Neural progenitor cell (in vitro differentiated cells): ENCODE data around the gene FSTL4. TPM values are rescaled to one million over a fixed set of nuclear protein-coding genes. Genes with fewer than 3 reads are reported as not detected.

Source experiments
- DNase-seq: peaks from one replicate; pipeline ENCODE4 v3.0.0-alpha.2; 2016; ENCODE audit warnings: low spot score
- H2AFZ ChIP-seq: fragments of 200-600 bp; sonication (generic); replicated peaks from 2 replicates; pipeline ENCODE4 v1.6.1; 2016; ENCODE audit warnings: antibody characterized with exemption
- H3F3A ChIP-seq: fragments of 200-600 bp; sonication (generic); 2 replicates; pipeline ENCODE4 v1.6.1; 2016; ENCODE audit warnings: antibody characterized with exemption, low read depth
- H3K27ac ChIP-seq: fragments of 200-600 bp; sonication (generic); 2 replicates; pipeline ENCODE4 v1.5.1; 2016; ENCODE audit warnings: mild to moderate bottlenecking
- H3K27me3 ChIP-seq: fragments of 200-600 bp; sonication (generic); 2 replicates; pipeline ENCODE4 v1.6.1; 2016; ENCODE audit warnings: mild to moderate bottlenecking, moderate library complexity
- H3K36me3 ChIP-seq: fragments of 200-600 bp; sonication (generic); 2 replicates; pipeline ENCODE4 v1.5.1; 2016
- H3K4me1 ChIP-seq: fragments of 200-600 bp; sonication (generic); 2 replicates; pipeline ENCODE4 v1.6.1; 2016; ENCODE audit warnings: mixed run types
- H3K4me2 ChIP-seq: fragments of 200-600 bp; sonication (generic); 2 replicates; pipeline ENCODE4 v1.6.1; 2016
- H3K4me3 ChIP-seq: fragments of 200-600 bp; sonication (generic); 2 replicates; pipeline ENCODE4 v1.5.1; 2016
- H3K79me2 ChIP-seq: fragments of 200-600 bp; sonication (generic); 2 replicates; pipeline ENCODE4 v1.6.1; 2016; ENCODE audit warnings: low read depth
- H3K9ac ChIP-seq: fragments of 200-600 bp; sonication (generic); 2 replicates; pipeline ENCODE4 v1.6.1; 2016
- H3K9me3 ChIP-seq: fragments of 200-600 bp; sonication (generic); 2 replicates; pipeline ENCODE4 v1.5.1; 2016; ENCODE audit warnings: low read depth
- H4K20me1 ChIP-seq: fragments of 200-600 bp; sonication (generic); 2 replicates; pipeline ENCODE4 v1.6.1; 2016; ENCODE audit warnings: low read depth
- H3K27ac Mint-ChIP-seq: 3 replicates; pipeline ENCODE4 v1.8.0; 2021; ENCODE audit warnings: mixed read lengths
- H3K27me3 Mint-ChIP-seq: 2 replicates; pipeline ENCODE4 v1.8.0; 2022; ENCODE audit warnings: low read depth, mild to moderate bottlenecking, inconsistent platforms, moderate library complexity, mixed read lengths; ENCODE audit not compliant: insufficient read depth
- H3K36me3 Mint-ChIP-seq: 3 replicates; pipeline ENCODE4 v1.8.0; 2021; ENCODE audit warnings: mixed read lengths
- H3K4me1 Mint-ChIP-seq: 3 replicates; pipeline ENCODE4 v1.8.0; 2021; ENCODE audit warnings: mixed read lengths
- H3K4me3 Mint-ChIP-seq: 3 replicates; pipeline ENCODE4 v1.8.0; 2021; ENCODE audit warnings: mild to moderate bottlenecking, moderate library complexity, mixed read lengths
- H3K9me3 Mint-ChIP-seq: 3 replicates; pipeline ENCODE4 v1.8.0; 2020; ENCODE audit warnings: mixed read lengths
- EZH2 ChIP-seq: fragments of 200-600 bp; sonication (generic); IDR thresholded peaks from 2 replicates; pipeline ENCODE4 v1.6.1; 2017; ENCODE audit warnings: antibody characterized with exemption, mild to moderate bottlenecking, moderate library complexity
- EZH2phosphoT487 ChIP-seq: fragments of 200-600 bp; sonication (generic); IDR thresholded peaks from 2 replicates; pipeline ENCODE4 v1.6.1; 2017; ENCODE audit warnings: antibody characterized with exemption
- total RNA-seq: library from RNA; depleted of rRNA; stranded (reverse); fragments of >200 nt; gene quantifications from 2 replicates; pipeline ENCODE4 v1.2.3, GENCODE V29; 2015; ENCODE audit warnings: low replicate concordance
- TF ChIP-seq, protein P1 (sequence below): fragments of 200-600 bp; sonication (generic); IDR thresholded peaks from 2 replicates; pipeline ENCODE4 v1.5.1; 2017; ENCODE audit warnings: antibody characterized with exemption, mild to moderate bottlenecking

The FSTL4 gene
- total RNA-seq, 1 donor from 2014 or later: 0.95 TPM

DNA sequence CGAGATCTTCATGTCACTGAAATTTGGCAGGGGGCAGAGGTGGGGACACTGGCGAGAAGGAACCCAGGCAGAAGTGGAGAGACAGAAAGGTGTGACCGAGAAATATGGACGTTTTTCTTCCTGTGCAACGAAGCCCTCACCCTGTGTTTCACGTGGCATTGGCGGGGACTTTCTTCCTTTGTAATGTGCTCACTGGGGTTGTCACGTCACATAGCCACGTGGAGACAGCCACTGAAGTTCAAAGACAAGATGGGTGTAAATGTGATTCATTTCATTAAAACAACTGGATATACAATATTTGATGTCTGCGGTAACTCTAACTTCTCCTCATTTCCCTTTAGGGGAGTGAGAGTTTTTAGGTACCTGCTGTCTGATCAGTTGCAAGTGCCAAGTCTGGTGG lies 225.7 kb downstream of the FSTL4 start:
- no peaks in the 10 kb centered on the region for H4K20me1 ChIP-seq
- no peak overlapping the region for H3K9ac ChIP-seq
- TF ChIP-seq EZH2: no peak
- TF ChIP-seq EZH2phosphoT487: no peak
- TF ChIP-seq, protein P1, sequence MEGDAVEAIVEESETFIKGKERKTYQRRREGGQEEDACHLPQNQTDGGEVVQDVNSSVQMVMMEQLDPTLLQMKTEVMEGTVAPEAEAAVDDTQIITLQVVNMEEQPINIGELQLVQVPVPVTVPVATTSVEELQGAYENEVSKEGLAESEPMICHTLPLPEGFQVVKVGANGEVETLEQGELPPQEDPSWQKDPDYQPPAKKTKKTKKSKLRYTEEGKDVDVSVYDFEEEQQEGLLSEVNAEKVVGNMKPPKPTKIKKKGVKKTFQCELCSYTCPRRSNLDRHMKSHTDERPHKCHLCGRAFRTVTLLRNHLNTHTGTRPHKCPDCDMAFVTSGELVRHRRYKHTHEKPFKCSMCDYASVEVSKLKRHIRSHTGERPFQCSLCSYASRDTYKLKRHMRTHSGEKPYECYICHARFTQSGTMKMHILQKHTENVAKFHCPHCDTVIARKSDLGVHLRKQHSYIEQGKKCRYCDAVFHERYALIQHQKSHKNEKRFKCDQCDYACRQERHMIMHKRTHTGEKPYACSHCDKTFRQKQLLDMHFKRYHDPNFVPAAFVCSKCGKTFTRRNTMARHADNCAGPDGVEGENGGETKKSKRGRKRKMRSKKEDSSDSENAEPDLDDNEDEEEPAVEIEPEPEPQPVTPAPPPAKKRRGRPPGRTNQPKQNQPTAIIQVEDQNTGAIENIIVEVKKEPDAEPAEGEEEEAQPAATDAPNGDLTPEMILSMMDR: no peak
- H3K4me2 ChIP-seq: no peak overlapping the region
- no peaks in the 10 kb centered on the region for H3K9me3 ChIP-seq
- Mint-ChIP-seq H3K27ac (no peak overlapping the region), H3K36me3 (no peaks in the 10 kb centered on the region), H3K4me3 (no peak overlapping the region), H3K27me3 (peaks cover 3% of the 10 kb centered on the region), H3K4me1 (peaks cover 26% of the 10 kb centered on the region), H3K9me3 (no peaks in the 10 kb centered on the region)
- no peak for DNase-seq
- H3K27ac ChIP-seq: no peak overlapping the region
- H3K36me3 ChIP-seq: no peaks in the 10 kb centered on the region
- no peaks in the 10 kb centered on the region for H3K27me3 ChIP-seq
- H2AFZ ChIP-seq: no peak overlapping the region
- no peak overlapping the region for H3K4me3 ChIP-seq
- peaks cover 14% of the 10 kb centered on the region for H3F3A ChIP-seq
- H3K79me2 ChIP-seq: no peaks in the 10 kb centered on the region
- peaks cover 15% of the 10 kb centered on the region for H3K4me1 ChIP-seq

GRCh38 chr5:133385346-133385745 lies 227.0 kb downstream of the FSTL4 start:
- Histone ChIP-seq H3F3A (peaks cover 14% of the 10 kb centered on the region), H3K4me1 (peaks cover 15% of the 10 kb centered on the region), H3K79me2 (no peaks in the 10 kb centered on the region), H2AFZ (no peak overlapping the region), H3K4me2 (no peak overlapping the region), H3K36me3 (no peaks in the 10 kb centered on the region), H3K27ac (no peak overlapping the region), H4K20me1 (no peaks in the 10 kb centered on the region), H3K27me3 (no peaks in the 10 kb centered on the region), H3K4me3 (no peak overlapping the region), H3K9me3 (no peaks in the 10 kb centered on the region), H3K9ac (no peak overlapping the region)
- Mint-ChIP-seq H3K4me3 (no peak overlapping the region), H3K27me3 (peaks cover 3% of the 10 kb centered on the region), H3K36me3 (no peaks in the 10 kb centered on the region), H3K9me3 (no peaks in the 10 kb centered on the region), H3K4me1 (peaks cover 26% of the 10 kb centered on the region), H3K27ac (no peak overlapping the region)
- TF ChIP-seq, protein P1: no peak
- TF ChIP-seq EZH2phosphoT487: no peak
- TF ChIP-seq EZH2: no peak
- no peak for DNase-seq

DNA sequence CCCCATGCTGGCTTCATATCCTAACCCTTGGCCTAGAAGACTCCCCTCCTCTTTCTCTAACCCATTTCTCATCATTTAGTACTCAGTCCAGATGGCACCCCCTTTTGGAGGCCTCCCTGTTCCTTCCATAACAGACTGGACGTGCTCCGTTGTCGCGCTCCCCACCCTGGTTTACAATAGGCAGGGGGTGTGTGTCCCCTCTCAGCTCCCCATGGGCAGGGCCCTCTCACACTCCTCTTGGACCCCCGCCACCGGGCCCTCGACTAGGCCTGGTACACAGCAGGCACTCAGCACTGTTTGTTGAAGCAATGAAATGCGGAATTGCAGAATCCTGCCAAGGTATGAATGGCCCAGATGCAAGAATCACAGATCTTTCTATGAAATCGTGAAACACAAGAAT lies 227.4 kb downstream of the FSTL4 start:
- peak overlapping the region; percentile 62 for H3K27ac Mint-ChIP-seq

GRCh38 chr5:133384120-133384855 lies 228.1 kb downstream of the FSTL4 start:
- DNase-seq: no peak
- Histone ChIP-seq H2AFZ (no peak overlapping the region), H3K4me1 (peaks cover 15% of the 10 kb centered on the region), H3K27me3 (no peaks in the 10 kb centered on the region), H3K4me3 (no peak overlapping the region), H3K9ac (no peak overlapping the region), H3K79me2 (no peaks in the 10 kb centered on the region), H4K20me1 (no peaks in the 10 kb centered on the region), H3K27ac (no peak overlapping the region), H3F3A (peaks cover 14% of the 10 kb centered on the region), H3K9me3 (no peaks in the 10 kb centered on the region), H3K36me3 (no peaks in the 10 kb centered on the region), H3K4me2 (peak overlapping the region; percentile 64)
- Mint-ChIP-seq H3K27ac (peak overlapping the region; percentile 62), H3K4me1 (peaks cover 26% of the 10 kb centered on the region), H3K9me3 (peaks cover 3% of the 10 kb centered on the region), H3K4me3 (no peak overlapping the region), H3K36me3 (no peaks in the 10 kb centered on the region), H3K27me3 (peaks cover 3% of the 10 kb centered on the region)
- TF ChIP-seq EZH2phosphoT487: no peak
- TF ChIP-seq, protein P1: no peak
- no peak for TF ChIP-seq EZH2

More for the DNA sequence above, 227.4 kb downstream of the FSTL4 start:
- Mint-ChIP-seq H3K36me3 (no peaks in the 10 kb centered on the region), H3K4me1 (peaks cover 26% of the 10 kb centered on the region), H3K27me3 (peaks cover 3% of the 10 kb centered on the region), H3K9me3 (no peaks in the 10 kb centered on the region), H3K4me3 (no peak overlapping the region)
- peaks cover 15% of the 10 kb centered on the region for H3K4me1 ChIP-seq
- H3K27ac ChIP-seq: no peak overlapping the region
- no peaks in the 10 kb centered on the region for H3K36me3 ChIP-seq
- H3F3A ChIP-seq: peaks cover 14% of the 10 kb centered on the region
- no peaks in the 10 kb centered on the region for H4K20me1 ChIP-seq
- no peaks in the 10 kb centered on the region for H3K9me3 ChIP-seq
- no peak overlapping the region for H3K9ac ChIP-seq
- no peaks in the 10 kb centered on the region for H3K79me2 ChIP-seq
- TF ChIP-seq EZH2 (no peak), EZH2phosphoT487 (no peak)
- no peak for DNase-seq
- H2AFZ ChIP-seq: no peak overlapping the region
- H3K4me3 ChIP-seq: no peak overlapping the region
- no peak overlapping the region for H3K4me2 ChIP-seq
- no peaks in the 10 kb centered on the region for H3K27me3 ChIP-seq
